Thyroid gland (tissue), 4 donors: ENCODE results near the gene RENBP. TPM values are rescaled to one million over a fixed set of nuclear protein-coding genes. Genes with fewer than 3 reads are reported as not detected.

Source experiments
- DNase-seq, 2 donors: peaks; one replicate each; pipeline ENCODE4 v3.0.0-alpha.2; 2019
- H3K27ac ChIP-seq, 3 donors: fragments of 200-600 bp; sonication (generic); 1 replicate in 2 of 3; 2 replicates in 1 of 3; pipeline ENCODE4 v1.5.1; 2016 to 2019; ENCODE audit warnings: mild to moderate bottlenecking in 1 of 3, moderate library complexity in 1 of 3
- H3K27me3 ChIP-seq: fragments of 200-600 bp; sonication (generic); one replicate; pipeline ENCODE4 v1.5.1; 2019
- H3K36me3 ChIP-seq, 2 donors: fragments of 200-600 bp; sonication (generic); one replicate each; pipeline ENCODE4 v1.5.1; 2016 to 2019
- H3K4me1 ChIP-seq, 2 donors: fragments of 200-600 bp; sonication (generic); one replicate each; pipeline ENCODE4 v1.5.1; 2017 to 2019
- H3K4me3 ChIP-seq, 3 donors: fragments of 200-600 bp; sonication (generic); replicated peaks in 1 of 3; 1 replicate in 2 of 3; 2 replicates in 1 of 3; pipeline ENCODE4 v1.5.1; 2016; ENCODE audit warnings: mild to moderate bottlenecking in 1 of 3
- H3K9me3 ChIP-seq: fragments of 200-600 bp; sonication (generic); one replicate; pipeline ENCODE4 v1.5.1; 2017
- CTCF ChIP-seq, 6 experiments: fragments of 200-600 bp in 3 of 6; fragments of 450-650 bp in 3 of 6; sonication (generic) in 3 of 6; IDR thresholded peaks; one replicate each; pipeline ENCODE4 v1.5.1; 2016 to 2019; ENCODE audit warnings: antibody characterized with exemption in 6 of 6, mild to moderate bottlenecking in 2 of 6, inconsistent platforms in 1 of 6, moderate library complexity in 1 of 6
- POLR2A ChIP-seq, 2 donors: fragments of 450-650 bp; IDR thresholded peaks; one replicate each; pipeline ENCODE4 v1.6.1; 2017; ENCODE audit warnings: antibody characterized with exemption in 2 of 2, mild to moderate bottlenecking in 2 of 2, moderate library complexity in 1 of 2
- WGBS, 2 donors: methylation state at CpG; one replicate each; pipeline ENCODE4 v1.1.5; 2017; 5-methylcytosine and 5-hydroxymethylcytosine counted together
- intact Hi-C: fragments of 100-400 bp; cut with DNase I; formaldehyde crosslinking; loops from one replicate; pipeline ENCODE4 v1.15.1; 2023
- total RNA-seq, 4 donors: library from RNA; depleted of rRNA; stranded (reverse); fragments of >200 nt; gene quantifications; one replicate each; pipeline ENCODE4 v1.2.3, GENCODE V29; 2016

Gene RENBP
- total RNA-seq, 4 donors from 2014 or later: 3.6 to 16.5 (median 4.4) TPM

DNA sequence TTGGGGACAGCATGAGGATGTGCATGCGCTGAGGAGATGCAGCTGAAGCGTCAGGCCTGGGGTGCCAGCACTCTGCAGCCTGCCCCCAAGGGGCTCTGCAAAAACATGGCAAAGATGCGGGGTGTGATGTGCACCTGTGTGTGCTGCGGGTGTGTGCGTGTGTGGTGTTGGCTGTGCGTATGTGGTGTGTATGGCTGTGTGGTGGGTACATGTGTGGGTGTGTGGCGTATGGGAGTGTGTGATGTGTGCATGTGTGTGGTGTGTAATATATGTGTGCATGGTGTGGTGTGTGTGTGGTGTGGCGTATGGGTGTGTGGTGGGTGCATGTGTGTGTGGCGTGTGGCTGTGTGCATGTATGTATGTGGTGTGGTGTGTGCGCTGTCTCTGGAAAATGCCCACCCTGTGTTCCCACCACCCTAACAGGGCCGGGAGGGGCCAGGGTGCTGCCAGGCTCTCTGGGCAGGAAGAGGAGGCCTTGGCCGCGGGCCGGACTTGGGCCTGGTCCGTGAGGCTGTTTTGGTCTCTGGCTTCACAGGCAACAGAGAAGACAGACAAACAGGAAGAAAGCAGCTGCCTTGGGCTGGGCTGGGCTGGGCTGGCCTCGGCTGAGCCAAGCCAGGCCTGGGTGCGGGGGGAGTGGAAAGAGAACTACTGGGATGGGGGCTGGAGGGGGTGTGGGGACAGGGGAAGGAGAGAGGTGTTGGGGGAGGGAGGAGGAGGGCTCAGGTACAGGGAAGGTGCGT, 41.0 kb downstream of the RENBP start:
- DNase-seq: no peak
- 66 to 83% methylated on average over 9 to 11 of the region's 18 CpGs for WGBS, 2 donors

DNA sequence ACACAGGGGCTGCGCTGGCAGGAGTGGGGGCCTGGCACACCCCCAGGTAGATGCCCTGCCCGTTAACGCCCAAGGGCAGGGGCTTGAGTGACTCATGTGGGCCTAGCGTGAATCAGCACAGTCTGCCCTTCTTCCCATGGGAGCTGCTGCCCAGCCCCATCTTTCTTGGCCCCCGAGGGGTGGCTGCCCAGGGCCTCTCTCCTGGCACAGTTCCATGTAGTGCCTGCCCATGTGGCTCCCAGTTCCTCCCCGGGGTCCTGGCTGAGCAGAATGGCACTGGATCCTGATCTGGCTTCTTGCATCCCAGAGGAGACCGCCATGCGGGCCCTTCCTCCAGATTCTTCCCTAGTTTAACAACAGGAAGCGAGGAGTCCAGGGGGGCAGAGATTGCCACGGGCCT, 42.1 kb downstream of the RENBP start:
- no peak for TF ChIP-seq CTCF (IDR thresholded peaks at IDR 0.05)
- DNase-seq: no peak
- WGBS, 2 donors: 74 to 80% methylated on average over 1 to 4 of the region's 10 CpGs
- intact Hi-C loops: no loop called here
- H3K36me3 ChIP-seq: no peaks in the 10 kb centered on the region
- H3K4me3 ChIP-seq: no peak overlapping the region
- H3K4me1 ChIP-seq: no peaks in the 10 kb centered on the region
- H3K27ac ChIP-seq: no peak overlapping the region
- H3K27me3 ChIP-seq: no peaks in the 10 kb centered on the region
- H3K9me3 ChIP-seq: no peaks in the 10 kb centered on the region

More for the DNA sequence above, 41.0 kb downstream of the RENBP start:
- no peaks in the 10 kb centered on the region for H3K4me1 ChIP-seq
- no peak overlapping the region for H3K27ac ChIP-seq
- no peaks in the 10 kb centered on the region for H3K36me3 ChIP-seq
- TF ChIP-seq POLR2A (IDR thresholded peaks at IDR 0.05) (no peak), CTCF (IDR thresholded peaks at IDR 0.05) (no peak)
- no peaks in the 10 kb centered on the region for H3K9me3 ChIP-seq
- no peak overlapping the region for H3K4me3 ChIP-seq
- intact Hi-C loops: no loop called here
- H3K27me3 ChIP-seq: no peaks in the 10 kb centered on the region

- H3K27me3 ChIP-seq: no peaks in the 10 kb centered on the region
- no peaks in the 10 kb centered on the region for H3K36me3 ChIP-seq
- H3K4me1 ChIP-seq: no peaks in the 10 kb centered on the region
- H3K27ac ChIP-seq: no peak overlapping the region
- WGBS, 2 donors: 31 to 34% methylated on average over 7 of the region's 8 CpGs
- intact Hi-C loops: no loop called here
- no peak for TF ChIP-seq POLR2A (IDR thresholded peaks at IDR 0.05)
- TF ChIP-seq CTCF (IDR thresholded peaks at IDR 0.05): no peak
- H3K9me3 ChIP-seq: no peaks in the 10 kb centered on the region
- no peak for DNase-seq
- no peak overlapping the region for H3K4me3 ChIP-seq
These were observed 42.7 kb downstream of the RENBP start for GRCh38 chrX:153901753-153902140.

DNA sequence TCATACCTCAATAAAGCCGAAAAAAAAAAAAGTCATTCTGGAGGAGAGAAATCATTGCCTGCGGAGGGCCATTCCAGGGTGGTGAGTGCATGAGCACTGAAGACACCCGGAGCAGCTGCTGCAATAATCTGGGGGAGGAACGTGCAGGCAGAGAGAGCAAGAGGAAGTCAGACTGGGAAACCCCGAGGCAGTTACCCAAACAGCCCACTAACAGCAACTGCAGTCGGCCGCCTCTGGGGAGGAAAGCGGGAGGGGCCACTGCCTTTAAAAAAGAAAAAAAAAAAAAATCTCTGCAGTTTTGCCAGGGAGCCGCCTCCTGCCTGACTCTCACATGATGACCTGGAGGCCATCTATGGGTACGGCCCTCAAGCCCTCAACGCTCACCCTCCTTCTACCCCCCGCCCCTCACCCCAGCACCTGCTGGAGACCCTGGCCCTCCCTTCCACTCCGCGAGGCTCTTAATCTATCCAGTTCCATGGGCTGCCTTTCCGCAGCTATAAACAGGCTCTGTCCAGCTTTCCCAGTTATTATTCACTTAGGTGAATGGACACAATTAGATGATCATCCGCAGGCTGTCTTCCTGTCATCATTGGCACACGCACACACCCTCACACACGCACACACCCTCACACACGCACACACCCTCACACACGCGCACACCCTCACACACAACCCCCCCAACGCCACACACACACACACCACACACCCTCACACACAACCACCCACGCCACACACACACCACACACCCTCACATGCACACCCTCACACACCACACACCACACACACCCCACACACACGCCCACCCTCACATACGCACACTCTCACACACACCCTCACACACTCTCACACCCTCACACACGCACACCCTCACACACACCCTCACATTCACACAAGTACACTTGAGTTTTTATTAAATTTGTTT, 43.4 kb downstream of the RENBP start:
- DNase-seq: no peak
- Histone ChIP-seq H3K36me3 (no peaks in the 10 kb centered on the region), H3K9me3 (no peaks in the 10 kb centered on the region), H3K27ac (no peak overlapping the region), H3K4me1 (no peaks in the 10 kb centered on the region), H3K27me3 (no peaks in the 10 kb centered on the region), H3K4me3 (no peak overlapping the region)
- TF ChIP-seq CTCF (IDR thresholded peaks at IDR 0.05) (no peak), POLR2A (IDR thresholded peaks at IDR 0.05) (no peak)
- 27 to 36% methylated on average over 24 to 25 of the region's 26 CpGs for WGBS, 2 donors
- intact Hi-C loops: no loop called here

GRCh38 chrX:153897899-153898298, 46.5 kb downstream of the RENBP start:
- no peak for TF ChIP-seq CTCF (IDR thresholded peaks at IDR 0.05)
- no peak for TF ChIP-seq POLR2A (IDR thresholded peaks at IDR 0.05)
- H3K27me3 ChIP-seq: no peaks in the 10 kb centered on the region
- DNase-seq: no peak
- H3K4me3 ChIP-seq: no peak overlapping the region
- no peaks in the 10 kb centered on the region for H3K9me3 ChIP-seq
- no peak overlapping the region for H3K27ac ChIP-seq
- H3K4me1 ChIP-seq: no peaks in the 10 kb centered on the region
- H3K36me3 ChIP-seq: no peaks in the 10 kb centered on the region
- intact Hi-C loops: no loop called here
